Body of pancreas (tissue), 4 donors: ENCODE measurements around the gene MUC5B.

Experiments
- CTCF ChIP-seq, 7 experiments: fragments of 450-650 bp in 4 of 7; fragments of 200-600 bp in 3 of 7; sonication (generic) in 3 of 7; IDR thresholded peaks; one replicate each; pipeline ENCODE4 v1.5.1; 2016 to 2019; ENCODE audit warnings: antibody characterized with exemption in 7 of 7
- POLR2A ChIP-seq, 3 donors: fragments of 450-650 bp; IDR thresholded peaks; one replicate each; pipeline ENCODE4 v1.6.1; 2016; ENCODE audit warnings: antibody characterized with exemption in 3 of 3, mild to moderate bottlenecking in 2 of 3

- TF ChIP-seq CTCF (IDR thresholded peaks at IDR 0.05) (no peak), POLR2A (IDR thresholded peaks at IDR 0.05) (no peak)
Observed at GRCh38 chr11:1257366-1257765, 34.5 kb downstream of the MUC5B start.
